ENCODE results near the gene AP2A2. TPM values are rescaled to one million over a fixed set of nuclear protein-coding genes. Genes with fewer than 3 reads are reported as not detected.

The AP2A2 gene
- total and polyA plus RNA-seq, 2 of the 4 experiments (the other 2 are of a cell fraction) = 19.9 to 49.0 TPM

GRCh38 chr11:1057806-1058205, 132.1 kb downstream of the AP2A2 start:
- Histone ChIP-seq H3K9me1 (ENCODE audit: insufficient read depth, low read length) (no peaks in the 10 kb centered on the region), H3K36me3 (ENCODE audit: control insufficient read depth, insufficient read depth, low read length) (no peaks in the 10 kb centered on the region), H4K20me1 (ENCODE audit: insufficient read depth, low read length) (no peaks in the 10 kb centered on the region), H4K5ac (ENCODE audit: low read depth, low read length) (no peak overlapping the region), H4K91ac (ENCODE audit: insufficient read depth, low read depth, low read length) (no peak overlapping the region), H3K4ac (ENCODE audit: low read depth, low read length) (no peak overlapping the region), H2BK20ac (ENCODE audit: low read depth, low read length) (no peak overlapping the region), H3K18ac (ENCODE audit: low read depth, low read length) (no peak overlapping the region), H2BK15ac (ENCODE audit: low read depth, low read length) (no peak overlapping the region), H2BK5ac (ENCODE audit: low read depth, low read length, poor library complexity, severe bottlenecking) (no peak overlapping the region), H4K8ac (ENCODE audit: low read depth in 2 of 2, low read length in 2 of 2) (no peak overlapping the region), H3K27ac (ENCODE audit: insufficient read depth, low read length) (no peak overlapping the region), H3K4me2 (ENCODE audit: low read depth, low read length) (no peak overlapping the region), H2AK9ac (replicated peaks; ENCODE audit: low read depth, low read length, poor library complexity) (peak overlapping the region; percentile 42), H3K14ac (replicated peaks; ENCODE audit: low read depth, low read length) (no peak overlapping the region), H3K4me3 (ENCODE audit: insufficient read depth, low read depth, low read length) (no peak overlapping the region), H3K23ac (ENCODE audit: low read depth, low read length) (no peak overlapping the region), H3K4me1 (ENCODE audit: control insufficient read depth, insufficient read depth, low read length) (peaks cover 12% of the 10 kb centered on the region), H2AFZ (replicated peaks; ENCODE audit: low read length, poor library complexity) (no peak overlapping the region), H3K27me3 (ENCODE audit: control insufficient read depth, insufficient read depth, low read length) (peaks cover 3% of the 10 kb centered on the region; the same call in 1 of the 2 replicates), H2BK120ac (ENCODE audit: low read depth, low read length) (0 out of 2 replicates have a peak overlapping the region, but pooled peaks have one; percentile 32), H3K9me3 (ENCODE audit: control insufficient read depth, insufficient read depth, low read length) (peaks cover 5% of the 10 kb centered on the region), H3K79me1 (ENCODE audit: low read depth in 1 of 2, low read length in 2 of 2) (no peaks in the 10 kb centered on the region), H3K56ac (ENCODE audit: extremely low read depth, insufficient read depth, low read length) (no peak overlapping the region), H2AK5ac (ENCODE audit: low read depth, low read length) (no peak overlapping the region; the same call in 1 of the 2 replicates), H3K9ac (ENCODE audit: low read depth, low read length) (no peak overlapping the region)
- CTCF ChIA-PET = no interaction called here
- DNase-seq = no peak
- dilution Hi-C loops (cut with HindIII; ENCODE audit: low sequenced_read_pairs, unreplicated experiment) = no loop called here
- TF ChIP-seq POLR2A (IDR thresholded peaks at IDR 0.05; ENCODE audit: low read depth, low read length) = no peak
- TF ChIP-seq SMC3 (IDR thresholded peaks at IDR 0.05; ENCODE audit: low read depth, low read length) = no peak
- TF ChIP-seq MAFK (IDR thresholded peaks at IDR 0.05; ENCODE audit: low read depth, low read length) = no peak
- TF ChIP-seq RAD21 (IDR thresholded peaks at IDR 0.05; ENCODE audit: low read length) = no peak
- TF ChIP-seq FOS (IDR thresholded peaks at IDR 0.05; ENCODE audit: low read depth, low read length) = no peak
- no peak for TF ChIP-seq USF2 (IDR thresholded peaks at IDR 0.05; ENCODE audit: low read depth, low read length)
- TF ChIP-seq MAZ (IDR thresholded peaks at IDR 0.05; ENCODE audit: borderline replicate concordance, low read depth, low read length) = no peak
- no peak for TF ChIP-seq CTCF (conservative IDR thresholded peaks at IDR 0.05; ENCODE audit: low read depth, low read length)
- no peak for TF ChIP-seq RFX5 (IDR thresholded peaks at IDR 0.05; ENCODE audit: low read depth, low read length)
- no peak for TF ChIP-seq NFE2L2 (IDR thresholded peaks at IDR 0.05; ENCODE audit: low read depth, low read length)
- TF ChIP-seq MXI1 (IDR thresholded peaks at IDR 0.05; ENCODE audit: borderline replicate concordance, low read depth, low read length) = no peak
- TF ChIP-seq CEBPB (IDR thresholded peaks at IDR 0.05; ENCODE audit: low read depth, low read length) = no peak
- TF ChIP-seq ELK1 (IDR thresholded peaks at IDR 0.05; ENCODE audit: borderline replicate concordance, low read depth, low read length) = no peak
- no peak for TF ChIP-seq RCOR1 (IDR thresholded peaks at IDR 0.05; ENCODE audit: insufficient replicate concordance, low read length)
- TF ChIP-seq BHLHE40 (IDR thresholded peaks at IDR 0.05; ENCODE audit: low read depth, low read length) = no peak
- no peak for TF ChIP-seq CHD1 (IDR thresholded peaks at IDR 0.05; ENCODE audit: low read depth, low read length)
- 100% methylated on average over 7 of the region's 16 CpGs; no CpG with 5 or more reads in 1 of the 2 experiments for WGBS, 2 experiments (ENCODE audit: extremely low coverage in 2 of 2, insufficient read length in 1 of 2)
- intact Hi-C loops (cut with micrococcal nuclease) = loop anchor here (10.0 kb wide), 1 partner anchor 213 kb away; the partner anchor contains the start of genes POLR2L and TSPAN4
- POLR2A ChIA-PET (ENCODE audit: unreplicated experiment) = no interaction called here
- in situ Hi-C loops (cut with MboI; ENCODE audit: low sequenced_read_pairs) = no loop called here
- ATAC-seq (ENCODE audit: low read depth) = no peak
- no TSS peak for BruUV-seq (replicated peaks)

Data from IMR-90 (cell line).